Gastroesophageal sphincter (tissue), 3 donors: ENCODE measurements around the gene CHI3L1.

Source experiments
- EP300 ChIP-seq: sonication (generic); formaldehyde crosslinking; IDR thresholded peaks from one replicate; pipeline ENCODE4 v1.6.1; 2017; ENCODE audit warnings: antibody characterized with exemption, mild to moderate bottlenecking
- POLR2A ChIP-seq, 2 donors: fragments of 450-650 bp; IDR thresholded peaks; one replicate each; pipeline ENCODE4 v1.6.1; 2017; ENCODE audit warnings: antibody characterized with exemption in 2 of 2, mild to moderate bottlenecking in 2 of 2, moderate library complexity in 1 of 2
- TF ChIP-seq, protein P1 (sequence below), 4 experiments: fragments of 200-600 bp in 2 of 4; fragments of 450-650 bp in 2 of 4; sonication (generic) in 1 of 4; IDR thresholded peaks; one replicate each; pipeline ENCODE4 v1.5.1; 2017 to 2019; ENCODE audit warnings: antibody characterized with exemption in 4 of 4, mild to moderate bottlenecking in 2 of 4, moderate library complexity in 2 of 4

DNA sequence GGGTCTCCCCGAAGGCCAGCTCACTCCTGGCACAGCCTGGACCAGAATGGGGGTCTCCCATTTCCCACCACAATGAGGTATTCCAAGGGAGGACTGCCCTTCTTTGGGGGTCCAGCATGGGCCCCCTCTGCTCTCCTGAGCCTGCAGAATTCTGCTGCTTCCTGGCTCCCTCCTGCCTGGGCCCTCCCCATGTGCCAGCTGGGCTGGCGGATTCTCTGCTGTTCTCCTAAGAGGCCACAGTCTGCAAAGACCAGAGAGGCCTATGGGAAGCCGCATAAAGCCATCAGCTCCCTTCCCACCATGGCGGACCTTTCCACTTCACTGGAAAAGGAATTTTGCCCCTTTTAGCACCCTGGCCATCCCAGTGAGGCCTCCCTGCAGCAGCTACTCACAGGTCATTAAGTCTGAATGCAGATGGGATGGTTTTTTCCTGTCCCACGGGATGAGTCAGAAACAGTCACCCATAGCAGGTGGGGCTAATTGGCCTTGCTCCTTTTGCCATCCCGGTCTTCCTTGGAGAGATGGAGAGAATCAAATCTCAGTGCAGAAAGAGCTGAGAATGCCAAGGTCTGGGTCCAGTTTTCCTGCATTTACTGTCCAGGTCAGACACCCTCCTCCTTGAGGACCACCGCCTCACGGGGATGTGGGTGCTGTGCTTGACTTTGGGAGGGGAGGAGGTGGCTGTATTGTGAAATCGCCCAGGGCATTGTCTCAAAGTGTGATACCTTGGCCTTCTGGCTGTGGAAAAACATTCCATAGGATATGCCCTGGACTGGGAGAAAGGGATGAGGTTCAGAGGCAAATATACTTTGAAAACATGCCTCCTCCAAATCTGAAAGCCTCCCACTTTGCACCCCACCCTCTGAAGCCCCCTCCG is 34.1 kb downstream of the CHI3L1 start:
- TF ChIP-seq EP300 (no peak), POLR2A (IDR thresholded peaks at IDR 0.05) (no peak)
- TF ChIP-seq, protein P1, sequence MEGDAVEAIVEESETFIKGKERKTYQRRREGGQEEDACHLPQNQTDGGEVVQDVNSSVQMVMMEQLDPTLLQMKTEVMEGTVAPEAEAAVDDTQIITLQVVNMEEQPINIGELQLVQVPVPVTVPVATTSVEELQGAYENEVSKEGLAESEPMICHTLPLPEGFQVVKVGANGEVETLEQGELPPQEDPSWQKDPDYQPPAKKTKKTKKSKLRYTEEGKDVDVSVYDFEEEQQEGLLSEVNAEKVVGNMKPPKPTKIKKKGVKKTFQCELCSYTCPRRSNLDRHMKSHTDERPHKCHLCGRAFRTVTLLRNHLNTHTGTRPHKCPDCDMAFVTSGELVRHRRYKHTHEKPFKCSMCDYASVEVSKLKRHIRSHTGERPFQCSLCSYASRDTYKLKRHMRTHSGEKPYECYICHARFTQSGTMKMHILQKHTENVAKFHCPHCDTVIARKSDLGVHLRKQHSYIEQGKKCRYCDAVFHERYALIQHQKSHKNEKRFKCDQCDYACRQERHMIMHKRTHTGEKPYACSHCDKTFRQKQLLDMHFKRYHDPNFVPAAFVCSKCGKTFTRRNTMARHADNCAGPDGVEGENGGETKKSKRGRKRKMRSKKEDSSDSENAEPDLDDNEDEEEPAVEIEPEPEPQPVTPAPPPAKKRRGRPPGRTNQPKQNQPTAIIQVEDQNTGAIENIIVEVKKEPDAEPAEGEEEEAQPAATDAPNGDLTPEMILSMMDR (IDR thresholded peaks at IDR 0.05): no peak
